GM04504 (cell line): ENCODE measurements around the gene PCSK5.
"Not testable (repeated sequence)": the region's sequence is repeated elsewhere in the genome, so short reads cannot be mapped to it uniquely, and the experiment has no call there.

Experiments used
- DNase-seq: peaks from one replicate; pipeline ENCODE4 v3.0.0-alpha.2; 2012; ENCODE audit warnings: low read depth

Gene PCSK5

DNA sequence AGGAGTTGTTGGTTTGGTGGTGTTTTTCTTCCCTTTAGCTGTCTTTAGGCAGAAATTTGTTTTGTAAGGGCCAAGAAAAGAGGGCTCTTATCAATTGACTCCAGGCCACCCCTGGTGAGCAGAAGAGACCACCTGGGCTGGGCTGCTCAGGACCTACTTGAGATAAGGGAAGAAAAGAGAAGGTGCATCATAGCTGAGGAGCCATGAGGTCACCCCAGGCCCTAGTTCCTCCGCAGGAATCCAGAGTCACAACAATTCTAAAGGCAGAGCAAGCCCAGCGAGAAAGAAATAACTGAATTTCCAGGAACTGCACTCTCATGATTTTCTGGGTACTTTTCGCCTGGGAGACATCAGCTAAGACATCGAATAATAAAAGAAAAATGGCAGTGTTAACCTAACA is 468.9 kb downstream of the PCSK5 start:
- DNase-seq = no peak

DNA sequence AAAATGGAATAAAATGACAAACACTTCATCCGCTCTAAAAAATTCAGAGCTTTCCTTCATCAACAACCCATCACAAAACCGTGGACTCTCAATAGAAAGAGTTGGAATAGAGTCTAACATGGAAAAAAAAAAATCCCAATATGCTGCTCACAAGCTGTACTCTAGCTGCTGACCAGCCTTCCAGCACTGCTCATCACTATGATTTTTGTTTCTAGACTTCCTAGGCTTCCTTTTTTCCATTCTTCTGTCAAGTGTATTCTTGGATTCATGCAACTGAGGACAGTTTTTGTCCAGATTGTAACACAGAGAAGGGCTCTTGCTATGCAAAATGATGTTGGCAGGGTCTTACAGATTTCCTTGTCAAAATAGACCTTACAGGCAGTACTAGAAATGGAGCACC is 469.3 kb downstream of the PCSK5 start:
- DNase-seq = no peak

- DNase-seq = not testable (repeated sequence)
These were observed 472.0 kb downstream of the PCSK5 start for GRCh38 chr9:76362332-76363031.

- no peak for DNase-seq
These were observed 472.5 kb downstream of the PCSK5 start for GRCh38 chr9:76363032-76363395.

GRCh38 chr9:76365028-76365427 is 474.6 kb downstream of the PCSK5 start:
- no peak for DNase-seq

DNA sequence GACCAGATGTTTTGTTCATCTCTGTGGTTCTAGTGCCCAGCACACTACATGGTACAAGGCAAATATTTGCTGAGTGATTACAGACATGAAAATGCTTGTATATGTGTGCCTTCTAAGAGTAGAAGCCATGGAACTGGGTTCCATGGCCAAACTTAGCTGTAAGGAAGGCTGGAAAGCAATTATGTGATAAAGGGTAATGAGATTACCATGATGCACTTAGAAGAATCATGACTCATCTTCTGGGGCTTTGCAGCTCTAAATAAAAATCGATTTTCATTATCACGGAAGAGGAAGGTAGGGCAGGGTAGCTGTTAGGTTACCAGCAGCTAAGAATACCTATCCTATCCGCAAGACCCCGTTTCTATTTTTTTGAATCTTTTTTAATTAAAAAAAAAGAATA is 475.8 kb downstream of the PCSK5 start:
- DNase-seq = no peak

DNA sequence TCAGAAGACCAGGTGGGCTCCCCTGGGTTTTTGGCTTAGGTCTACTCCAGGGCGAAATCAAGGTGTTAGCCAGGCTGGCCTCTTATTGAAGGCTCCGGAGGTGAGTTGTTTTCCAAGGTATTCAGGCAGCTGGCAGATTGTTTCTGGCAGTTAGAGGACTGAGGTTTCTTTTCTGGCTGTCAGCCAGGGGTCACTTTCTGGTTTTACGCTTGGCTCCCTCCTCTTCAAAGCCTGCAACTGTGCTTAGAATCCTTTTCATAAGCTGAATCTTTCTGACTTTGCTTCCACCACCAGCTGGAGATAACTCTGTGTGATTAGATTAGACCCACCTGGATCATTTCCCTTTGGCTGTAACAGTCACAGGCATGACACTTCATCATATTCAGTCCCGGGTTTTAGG is 479.1 kb downstream of the PCSK5 start:
- no peak for DNase-seq

GRCh38 chr9:76370396-76371023 is 480.0 kb downstream of the PCSK5 start:
- no peak for DNase-seq

DNA sequence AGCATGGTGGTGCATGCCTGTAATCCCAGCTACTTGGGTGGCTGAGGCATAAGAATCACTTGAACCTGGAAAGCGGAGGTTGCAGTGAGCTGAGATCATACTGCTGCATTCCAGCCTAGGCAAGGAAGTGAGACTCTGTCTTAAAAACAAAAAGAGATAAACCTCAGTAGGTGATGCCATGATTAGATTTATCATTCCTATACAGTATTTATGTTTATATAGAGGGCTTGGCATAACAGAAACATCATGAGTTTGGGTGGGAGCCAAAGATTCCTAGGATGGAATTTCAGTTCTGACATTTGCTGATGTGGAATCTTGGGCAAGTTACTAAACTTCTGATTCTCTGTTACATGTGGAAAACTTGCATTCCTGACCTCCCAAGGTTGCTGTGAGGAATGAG is 481.4 kb downstream of the PCSK5 start:
- no peak for DNase-seq

GRCh38 chr9:76372336-76372735 is 481.9 kb downstream of the PCSK5 start:
- DNase-seq = no peak

DNA sequence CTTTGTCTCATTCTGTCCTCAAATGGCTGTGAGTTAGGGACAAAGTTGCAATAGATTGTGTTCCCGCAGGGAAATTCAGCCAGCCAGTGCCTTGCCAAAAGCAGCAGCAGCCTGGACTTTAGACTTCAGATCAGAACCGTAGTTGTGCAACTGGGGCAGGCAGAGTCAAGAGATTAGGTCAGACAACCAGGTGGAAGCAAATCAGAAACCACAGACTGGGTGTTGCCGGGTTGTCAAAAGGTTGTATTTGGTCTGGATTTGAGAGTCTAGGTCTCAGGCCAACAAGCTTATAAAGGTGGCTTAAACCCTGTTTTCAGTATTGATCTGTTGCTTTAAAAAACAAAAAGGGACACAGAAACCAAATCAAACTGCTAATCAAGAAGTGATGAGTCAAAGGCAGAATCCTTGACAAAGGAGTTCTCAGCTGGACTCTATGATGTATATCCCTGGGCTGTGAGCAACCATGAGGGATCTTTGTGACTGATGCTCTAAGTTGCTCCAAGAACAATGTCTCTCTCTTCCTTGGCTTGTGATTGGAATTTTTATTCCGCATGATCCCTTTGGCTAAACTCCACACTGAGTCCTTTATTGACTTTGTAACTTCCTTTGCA is 482.8 kb downstream of the PCSK5 start:
- peak; percentile 52 for DNase-seq

DNA sequence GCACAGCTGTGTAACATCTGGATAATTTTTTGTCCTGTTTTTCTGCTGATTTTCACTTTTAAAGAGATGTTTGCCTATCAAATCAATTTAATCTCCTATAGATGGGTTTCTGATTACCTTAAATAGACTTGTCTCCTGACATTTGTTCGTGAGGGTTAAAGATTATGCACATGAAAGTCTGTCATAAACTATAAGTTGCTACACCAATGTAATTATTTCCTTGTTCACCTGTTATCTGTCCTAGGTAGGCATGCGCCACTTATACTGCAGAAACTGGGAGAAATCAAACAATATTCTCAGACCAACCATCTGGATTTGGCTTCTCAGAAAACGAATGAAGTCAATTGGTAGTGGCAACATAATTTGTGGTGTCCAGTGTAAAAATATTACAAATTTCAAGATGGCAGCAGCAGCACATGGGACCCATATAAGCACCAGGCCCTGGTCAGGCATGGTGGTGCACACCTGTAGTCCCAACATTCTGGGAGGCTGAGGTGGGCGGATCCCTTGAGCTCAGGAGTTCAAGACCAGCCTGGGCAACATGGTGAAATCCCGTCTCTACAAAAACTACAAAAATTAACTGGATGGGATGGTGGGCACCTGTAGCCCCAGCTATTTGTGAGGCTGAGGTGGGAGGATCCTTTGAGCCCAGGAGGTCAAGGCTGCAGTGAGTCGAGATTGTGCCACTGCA is 483.5 kb downstream of the PCSK5 start:
- DNase-seq = no peak

GRCh38 chr9:76374783-76375559 is 484.5 kb downstream of the PCSK5 start:
- DNase-seq = peak; percentile 87

- DNase-seq = no peak
These were observed 487.3 kb downstream of the PCSK5 start for GRCh38 chr9:76377791-76378190.

- DNase-seq = no peak
These were observed 488.0 kb downstream of the PCSK5 start for GRCh38 chr9:76378367-76379073.

DNA sequence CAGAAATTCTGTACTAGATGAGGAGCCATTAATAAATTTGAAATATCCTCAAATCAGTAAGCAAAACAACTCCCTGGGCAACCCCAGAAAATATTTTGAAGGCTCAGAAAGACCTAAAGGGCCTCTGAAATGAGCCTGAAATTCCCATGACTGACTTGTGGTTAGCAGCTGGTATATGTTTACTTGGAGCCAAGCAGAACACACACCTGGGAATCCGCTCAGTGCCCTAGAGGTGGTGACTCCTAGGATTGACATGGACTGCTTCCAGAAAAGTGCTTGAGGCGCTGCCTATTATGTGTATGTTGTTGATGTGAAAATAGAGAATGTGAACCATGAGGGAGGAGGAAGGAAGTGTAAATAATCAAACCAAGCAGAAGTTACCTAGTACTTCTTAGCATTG is 489.0 kb downstream of the PCSK5 start:
- DNase-seq = no peak

GRCh38 chr9:76390656-76391055 is 500.2 kb downstream of the PCSK5 start:
- DNase-seq = no peak

GRCh38 chr9:76394195-76394959 is 503.9 kb downstream of the PCSK5 start, which contains the start of gene RFK:
Gene RFK (minus strand): TSS chr9:76394426. CDS start chr9:76394171, 255 bp downstream.
- peak; percentile 84 for DNase-seq

DNA sequence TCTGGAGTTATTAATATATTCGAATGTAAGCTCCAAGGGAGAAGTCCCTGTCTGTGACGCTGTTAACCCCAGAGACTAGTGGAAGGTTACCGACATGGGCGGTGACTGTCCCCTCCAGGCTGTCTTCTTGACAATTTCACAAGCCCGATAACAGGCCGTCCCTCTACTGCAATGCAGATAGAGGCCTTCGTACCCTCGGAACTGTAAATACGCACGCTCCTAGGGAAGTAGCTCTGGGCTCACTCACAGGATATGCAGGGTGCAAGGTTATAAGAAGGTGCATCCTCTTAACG is 504.4 kb downstream of the PCSK5 start:
- no peak for DNase-seq

DNA sequence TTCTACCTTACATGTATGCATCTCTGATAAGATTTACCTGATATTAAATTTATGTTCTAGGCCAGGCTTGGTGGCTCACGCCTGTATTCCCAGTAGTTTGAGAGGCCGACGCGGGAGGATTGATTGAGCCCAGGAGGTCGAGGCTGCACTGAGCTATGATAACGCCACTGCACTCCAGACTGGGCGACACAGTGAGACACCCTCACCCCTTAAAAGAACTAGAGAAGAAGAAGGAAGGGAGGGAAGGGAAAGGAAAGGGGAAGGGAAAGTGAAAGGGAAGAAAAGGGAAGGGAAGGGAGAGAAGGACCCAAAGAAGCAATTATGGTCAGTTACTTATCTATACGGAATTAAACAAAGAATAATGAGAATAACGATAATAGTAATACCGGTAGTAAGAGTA is 504.9 kb downstream of the PCSK5 start:
- DNase-seq = no peak

DNA sequence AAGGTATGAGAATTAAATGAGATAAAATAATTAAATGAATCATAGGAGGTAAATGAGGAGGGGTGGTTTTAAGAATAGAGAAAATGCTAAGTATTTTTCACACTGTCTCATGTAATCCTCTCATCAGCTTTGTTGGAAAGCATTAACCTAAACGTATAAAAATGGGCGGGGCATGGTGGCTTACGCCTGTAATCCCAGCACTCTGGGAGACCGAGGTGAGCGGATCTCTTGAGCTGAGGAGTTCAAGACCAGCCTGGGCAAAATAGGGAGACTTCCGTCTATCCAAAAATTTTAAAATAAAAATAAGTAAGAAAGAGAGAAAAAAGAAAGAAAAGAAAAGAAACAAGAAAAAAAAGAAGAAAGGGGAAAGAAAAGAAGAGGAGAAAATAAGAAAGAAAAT is 505.7 kb downstream of the PCSK5 start:
- DNase-seq = no peak
